NCI-H1417 treated with DMSO at 0.1 percent for 48 hours (cell line): ENCODE data around the gene ABCB8.
"Not testable (repeated sequence)": the region's sequence is repeated elsewhere in the genome, so short reads cannot be mapped to it uniquely, and the experiment has no call there.

Experiments used
- DNase-seq: peaks from one replicate; lab custom pipeline; 2025; lab: John Stamatoyannopoulos, UW

The ABCB8 gene

DNA sequence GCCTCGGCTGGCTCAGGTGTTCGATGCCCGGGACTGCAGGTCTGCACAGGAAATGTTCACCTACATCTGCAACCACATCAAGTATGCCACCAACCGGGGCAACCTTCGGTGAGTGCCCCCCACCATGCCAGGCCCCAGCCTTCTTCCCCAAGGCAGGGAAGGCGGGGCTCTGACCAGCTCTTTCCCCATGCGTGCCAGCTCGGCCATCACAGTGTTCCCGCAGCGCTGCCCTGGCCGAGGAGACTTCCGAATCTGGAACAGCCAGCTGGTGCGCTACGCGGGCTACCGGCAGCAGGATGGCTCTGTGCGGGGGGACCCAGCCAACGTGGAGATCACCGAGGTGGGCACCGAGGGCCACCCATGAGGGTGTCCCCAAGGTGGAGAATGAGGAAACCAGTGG, 29.9 kb upstream of the ABCB8 start:
- DNase-seq = no peak

DNA sequence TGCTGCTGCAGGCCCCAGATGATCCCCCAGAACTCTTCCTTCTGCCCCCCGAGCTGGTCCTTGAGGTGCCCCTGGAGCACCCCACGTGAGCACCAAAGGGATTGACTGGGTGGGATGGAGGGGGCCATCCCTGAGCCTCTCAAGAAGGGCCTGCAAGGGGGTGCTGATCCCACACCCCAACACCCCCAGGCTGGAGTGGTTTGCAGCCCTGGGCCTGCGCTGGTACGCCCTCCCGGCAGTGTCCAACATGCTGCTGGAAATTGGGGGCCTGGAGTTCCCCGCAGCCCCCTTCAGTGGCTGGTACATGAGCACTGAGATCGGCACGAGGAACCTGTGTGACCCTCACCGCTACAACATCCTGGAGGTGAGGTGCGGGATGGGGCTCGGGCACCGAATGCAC, 29.2 kb upstream of the ABCB8 start:
- no peak for DNase-seq

DNA sequence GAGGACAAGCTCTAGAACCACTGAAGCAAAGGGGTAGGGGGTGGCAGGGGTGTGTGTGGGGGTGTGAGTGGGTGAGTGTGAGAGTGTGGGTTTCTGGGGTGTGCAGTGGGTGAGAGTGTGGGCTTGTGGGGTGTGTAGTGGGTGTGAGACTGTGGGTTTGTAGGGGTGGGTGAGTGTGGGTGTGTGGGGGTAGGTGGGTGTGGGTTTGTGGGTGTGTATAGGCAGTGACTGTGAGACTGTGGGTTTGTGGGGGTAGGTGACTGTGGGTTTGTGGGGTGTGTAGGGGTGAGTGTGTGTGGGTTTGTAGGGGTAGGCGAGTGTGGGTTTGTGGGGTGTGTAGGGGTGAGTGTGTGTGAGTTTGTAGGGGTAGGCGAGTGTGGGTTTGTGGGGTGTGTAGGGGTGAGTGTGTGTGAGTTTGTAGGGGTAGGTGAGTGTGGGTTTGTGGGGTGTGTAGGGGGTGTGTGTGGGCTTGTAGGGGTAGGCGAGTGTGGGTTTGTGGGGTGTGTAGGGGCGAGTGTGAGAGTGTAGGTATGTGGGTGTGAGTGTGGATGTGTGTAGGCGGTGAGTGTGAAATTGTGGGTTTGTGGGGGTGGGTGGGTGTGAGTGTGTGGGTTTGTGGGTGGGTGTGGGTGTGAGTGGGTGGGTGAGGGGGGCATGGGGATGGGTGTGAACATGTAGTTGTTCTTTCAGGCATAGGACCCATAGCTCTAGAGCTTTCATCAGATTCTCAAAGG, 28.6 kb upstream of the ABCB8 start:
- DNase-seq = no peak

DNA sequence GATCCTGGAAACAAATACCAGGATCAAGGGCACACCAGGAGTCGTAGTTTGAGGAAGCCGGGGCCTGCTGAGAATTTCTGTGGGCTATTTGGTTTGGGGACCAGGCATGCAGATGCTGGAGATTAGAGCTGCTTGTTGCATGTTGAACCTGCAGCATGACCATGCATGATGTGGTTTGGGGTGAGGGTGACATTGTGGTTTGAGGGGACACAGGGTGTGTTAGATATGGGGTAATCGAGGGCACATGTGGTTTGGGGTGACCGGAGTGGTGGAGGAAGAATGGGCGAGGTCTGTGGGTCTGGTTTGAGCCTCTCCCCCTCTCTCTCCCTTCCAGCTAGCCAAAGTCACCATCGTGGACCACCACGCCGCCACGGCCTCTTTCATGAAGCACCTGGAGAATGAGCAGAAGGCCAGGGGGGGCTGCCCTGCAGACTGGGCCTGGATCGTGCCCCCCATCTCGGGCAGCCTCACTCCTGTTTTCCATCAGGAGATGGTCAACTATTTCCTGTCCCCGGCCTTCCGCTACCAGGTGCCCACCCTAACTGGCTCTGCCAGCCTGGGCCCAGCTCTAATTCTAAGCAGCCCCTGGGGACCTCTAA, 27.3 kb upstream of the ABCB8 start:
- DNase-seq = no peak

DNA sequence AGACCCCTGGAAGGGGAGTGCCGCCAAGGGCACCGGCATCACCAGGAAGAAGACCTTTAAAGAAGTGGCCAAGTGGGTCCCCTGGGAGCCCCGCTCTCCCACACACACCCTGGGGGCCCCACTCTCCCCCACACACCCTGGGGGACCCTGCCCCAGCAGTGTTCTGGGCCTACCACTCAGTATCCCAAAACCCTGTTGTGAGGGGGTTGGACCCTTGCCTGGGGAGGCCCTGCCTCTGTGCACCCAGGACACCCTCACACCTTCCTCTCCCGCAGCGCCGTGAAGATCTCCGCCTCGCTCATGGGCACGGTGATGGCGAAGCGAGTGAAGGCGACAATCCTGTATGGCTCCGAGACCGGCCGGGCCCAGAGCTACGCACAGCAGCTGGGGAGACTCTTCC, 26.7 kb upstream of the ABCB8 start:
- DNase-seq = no peak

DNA sequence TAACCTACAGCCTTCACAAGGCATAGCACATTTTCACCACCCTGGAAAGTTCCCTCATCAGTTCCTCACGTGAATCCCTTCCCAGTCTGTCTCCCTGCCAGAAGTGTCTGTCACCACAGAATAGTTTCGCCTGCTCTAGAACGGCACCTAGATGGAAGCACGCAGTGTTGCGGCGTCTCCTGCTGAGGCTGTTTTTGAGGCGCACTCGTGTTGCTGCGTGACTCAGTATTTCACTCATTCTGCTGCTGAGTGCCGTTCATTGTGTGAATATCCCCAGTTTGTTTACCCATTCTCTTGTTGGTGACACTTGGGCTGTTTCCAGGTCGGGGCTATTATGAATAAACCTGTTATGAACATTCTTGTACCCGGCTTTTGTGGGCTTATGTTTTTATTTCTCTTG, 24.7 kb upstream of the ABCB8 start:
- no peak for DNase-seq

DNA sequence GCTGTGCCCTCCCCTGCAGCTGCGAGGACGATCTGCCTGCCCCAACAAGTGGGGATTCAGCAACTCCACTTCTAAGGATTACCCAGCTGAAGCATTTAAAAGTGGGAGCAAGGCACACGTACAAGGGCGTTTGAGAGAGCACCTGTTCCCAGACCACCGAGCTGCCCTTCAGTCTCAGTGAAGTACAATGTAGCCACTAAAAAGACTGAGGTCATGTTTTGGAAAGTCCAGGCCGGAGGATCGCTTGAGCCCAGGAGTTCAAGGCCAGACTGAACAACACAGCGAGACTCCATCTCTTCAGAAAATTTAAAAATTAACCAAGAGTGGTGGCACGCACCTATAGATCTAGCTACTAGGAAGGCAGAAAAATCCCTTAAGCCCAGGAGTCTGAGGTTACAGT, 22.7 kb upstream of the ABCB8 start:
- no peak for DNase-seq

DNA sequence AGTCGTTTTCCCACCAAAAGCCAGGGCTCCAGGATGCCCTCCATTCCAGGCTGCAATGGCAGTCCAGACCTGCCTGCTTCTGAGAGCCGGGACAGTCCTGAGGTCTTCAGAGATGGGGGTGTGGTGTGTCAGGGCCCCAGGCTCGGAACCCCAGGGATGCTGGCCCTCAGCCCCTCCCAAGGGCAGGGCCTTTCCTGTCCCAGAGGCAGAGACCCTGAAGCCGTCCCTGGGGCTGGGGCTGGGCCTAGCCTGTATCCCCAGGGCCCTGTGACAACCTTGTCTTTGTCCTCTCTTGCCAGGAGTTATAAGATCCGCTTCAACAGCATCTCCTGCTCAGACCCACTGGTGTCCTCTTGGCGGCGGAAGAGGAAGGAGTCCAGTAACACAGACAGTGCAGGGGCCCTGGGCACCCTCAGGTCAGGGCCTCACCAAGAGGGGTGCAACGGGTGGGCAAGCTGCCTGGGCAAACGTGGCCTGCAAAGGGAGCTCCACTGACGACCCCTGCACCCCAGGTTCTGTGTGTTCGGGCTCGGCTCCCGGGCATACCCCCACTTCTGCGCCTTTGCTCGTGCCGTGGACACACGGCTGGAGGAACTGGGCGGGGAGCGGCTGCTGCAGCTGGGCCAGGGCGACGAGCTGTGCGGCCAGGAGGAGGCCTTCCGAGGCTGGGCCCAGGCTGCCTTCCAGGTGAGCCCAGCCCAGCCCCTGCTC, 21.5 kb upstream of the ABCB8 start:
- no peak for DNase-seq

DNA sequence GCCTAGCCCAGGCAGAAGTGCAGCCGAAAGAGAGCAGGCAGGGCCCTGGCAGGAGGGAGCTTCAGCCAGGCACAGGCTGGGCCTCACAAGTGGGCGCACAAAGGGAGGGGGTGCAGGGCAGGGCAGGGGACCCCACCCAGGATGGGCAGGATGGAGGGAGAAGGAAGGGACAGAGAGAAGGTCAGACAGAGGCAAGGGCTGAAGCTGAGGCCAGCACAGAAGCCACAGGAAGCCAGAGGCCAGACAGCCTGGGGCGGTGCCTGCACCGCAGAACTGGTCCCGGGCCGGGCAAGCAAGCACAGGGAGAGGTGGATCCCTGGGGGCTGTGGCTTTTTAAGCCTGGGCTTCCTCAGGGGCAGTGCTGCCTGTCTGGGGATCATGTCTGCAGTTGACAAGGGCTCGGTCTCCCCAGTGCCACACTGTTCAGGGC, 20.8 kb upstream of the ABCB8 start:
- no peak for DNase-seq

DNA sequence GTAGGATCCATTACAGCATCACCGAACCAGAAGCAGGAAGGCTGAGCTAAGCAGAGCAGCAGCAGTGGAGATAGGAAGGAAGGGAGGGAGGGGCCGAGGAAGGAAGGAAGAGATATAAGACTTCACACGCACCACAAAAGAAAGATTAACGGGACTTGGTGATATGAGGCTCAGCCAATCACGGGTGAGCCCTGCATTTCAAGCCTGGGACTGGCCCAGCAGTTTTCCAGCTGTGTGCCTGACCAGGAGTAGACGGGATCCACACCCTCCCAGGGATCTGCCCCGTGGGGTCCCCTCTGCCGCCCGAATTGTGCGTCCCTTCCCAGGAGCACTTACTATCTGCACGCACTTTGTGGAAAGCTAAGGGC, 20.1 kb upstream of the ABCB8 start:
- no peak for DNase-seq

DNA sequence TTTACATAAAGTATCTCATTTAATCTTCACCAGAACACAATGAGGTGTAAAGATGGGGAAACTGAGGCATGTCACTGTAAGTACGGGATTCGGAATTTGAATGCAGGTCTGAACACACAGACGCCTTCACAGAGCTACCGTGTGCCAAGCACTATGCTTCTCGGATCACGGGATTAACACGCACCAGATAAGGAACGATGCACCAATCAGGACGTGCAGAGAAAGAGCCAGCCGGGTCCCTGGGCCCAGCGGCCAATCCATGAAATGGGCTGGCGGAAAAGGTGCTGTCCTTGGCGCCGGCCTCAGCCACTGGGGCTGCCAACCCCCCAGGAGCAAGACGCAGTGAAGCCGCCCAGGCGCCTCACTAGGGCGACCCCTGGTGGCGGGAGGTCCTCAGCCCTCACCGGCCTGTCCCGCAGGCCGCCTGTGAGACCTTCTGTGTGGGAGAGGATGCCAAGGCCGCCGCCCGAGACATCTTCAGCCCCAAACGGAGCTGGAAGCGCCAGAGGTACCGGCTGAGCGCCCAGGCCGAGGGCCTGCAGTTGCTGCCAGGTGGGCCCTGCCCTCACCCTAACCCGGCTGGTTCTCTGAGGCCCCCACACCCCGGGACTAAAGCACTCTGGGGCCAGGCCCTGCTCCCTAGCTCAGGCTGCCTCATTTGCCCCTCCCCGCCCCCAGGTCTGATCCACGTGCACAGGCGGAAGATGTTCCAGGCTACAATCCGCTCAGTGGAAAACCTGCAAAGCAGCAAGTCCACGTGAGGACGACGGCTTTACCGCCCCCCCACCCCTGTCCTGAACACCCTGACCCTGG, 19.5 kb upstream of the ABCB8 start:
- no peak for DNase-seq

DNA sequence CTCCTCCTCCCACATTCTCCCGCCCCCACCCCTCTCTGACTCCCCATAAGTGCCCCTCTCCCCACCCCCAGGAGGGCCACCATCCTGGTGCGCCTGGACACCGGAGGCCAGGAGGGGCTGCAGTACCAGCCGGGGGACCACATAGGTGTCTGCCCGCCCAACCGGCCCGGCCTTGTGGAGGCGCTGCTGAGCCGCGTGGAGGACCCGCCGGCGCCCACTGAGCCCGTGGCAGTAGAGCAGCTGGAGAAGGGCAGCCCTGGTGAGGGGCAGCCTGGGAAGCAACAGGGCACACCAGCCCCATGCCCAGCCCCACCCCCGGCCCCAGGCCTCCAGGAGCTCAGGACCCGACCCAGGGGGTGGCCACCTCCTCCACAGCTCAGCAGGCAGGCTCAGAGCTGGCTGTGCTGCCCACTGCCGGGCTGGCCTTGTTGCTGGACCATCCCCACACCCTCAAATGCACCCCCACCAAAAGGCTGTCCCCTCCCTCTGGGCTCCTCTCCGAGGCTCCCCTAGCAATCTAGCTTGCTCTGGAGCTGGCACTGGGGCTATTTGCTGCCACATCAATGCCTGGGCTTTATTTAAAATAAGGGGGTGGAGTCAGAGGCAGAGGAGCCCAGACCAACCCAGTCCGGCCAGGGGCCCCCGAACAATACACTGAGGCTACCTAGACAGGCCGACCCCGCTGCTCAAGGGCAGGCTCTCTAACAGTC, 18.8 kb upstream of the ABCB8 start:
- DNase-seq = no peak

DNA sequence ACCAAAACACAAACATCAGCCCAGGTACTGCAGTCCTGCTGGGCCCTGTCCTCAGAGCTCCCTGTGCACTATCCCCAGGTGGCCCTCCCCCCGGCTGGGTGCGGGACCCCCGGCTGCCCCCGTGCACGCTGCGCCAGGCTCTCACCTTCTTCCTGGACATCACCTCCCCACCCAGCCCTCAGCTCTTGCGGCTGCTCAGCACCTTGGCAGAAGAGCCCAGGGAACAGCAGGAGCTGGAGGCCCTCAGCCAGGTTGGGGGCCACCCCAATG, 18.3 kb upstream of the ABCB8 start:
- DNase-seq = no peak

DNA sequence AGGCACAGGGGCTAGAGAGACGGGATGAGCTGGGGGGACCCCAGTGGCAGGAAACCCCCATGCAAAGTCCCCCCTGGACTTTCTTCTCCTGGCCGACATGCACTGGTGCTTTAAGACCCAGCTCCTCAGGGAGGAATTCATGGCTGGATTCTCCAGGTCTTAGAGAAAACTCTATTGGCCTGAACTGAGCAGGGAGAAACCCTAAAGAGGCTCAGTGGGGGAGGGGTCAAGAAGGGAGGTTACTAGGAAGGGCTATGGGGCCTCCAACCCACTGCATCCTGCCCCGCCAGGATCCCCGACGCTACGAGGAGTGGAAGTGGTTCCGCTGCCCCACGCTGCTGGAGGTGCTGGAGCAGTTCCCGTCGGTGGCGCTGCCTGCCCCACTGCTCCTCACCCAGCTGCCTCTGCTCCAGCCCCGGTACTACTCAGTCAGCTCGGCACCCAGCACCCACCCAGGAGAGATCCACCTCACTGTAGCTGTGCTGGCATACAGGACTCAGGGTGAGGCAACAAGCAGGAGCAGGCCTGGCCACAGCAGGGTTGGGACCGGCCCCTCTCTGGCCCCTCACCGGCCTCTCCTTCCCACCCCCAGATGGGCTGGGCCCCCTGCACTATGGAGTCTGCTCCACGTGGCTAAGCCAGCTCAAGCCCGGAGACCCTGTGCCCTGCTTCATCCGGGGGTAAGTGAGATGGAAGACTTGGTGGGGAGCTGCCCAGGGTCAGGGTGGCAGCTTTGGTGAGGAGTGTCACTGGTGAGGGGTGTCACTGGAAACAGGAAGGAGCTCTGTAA, 17.7 kb upstream of the ABCB8 start:
- no peak for DNase-seq

DNA sequence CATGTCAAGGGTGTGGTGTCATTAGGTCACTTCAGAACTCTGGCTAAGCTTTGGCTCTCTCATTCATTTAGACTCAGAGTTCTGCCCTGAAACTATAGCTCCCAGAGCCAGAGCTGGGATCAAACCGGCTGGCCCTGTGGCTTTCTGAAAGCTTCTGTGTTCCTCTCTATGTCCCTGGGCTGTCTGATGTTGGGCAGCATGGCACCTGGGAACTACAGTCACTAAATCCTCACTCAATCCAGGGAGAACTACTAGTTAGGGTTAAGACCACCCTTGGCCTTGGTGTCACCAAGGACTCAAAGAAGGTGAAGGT, 17.2 kb upstream of the ABCB8 start:
- no peak for DNase-seq

DNA sequence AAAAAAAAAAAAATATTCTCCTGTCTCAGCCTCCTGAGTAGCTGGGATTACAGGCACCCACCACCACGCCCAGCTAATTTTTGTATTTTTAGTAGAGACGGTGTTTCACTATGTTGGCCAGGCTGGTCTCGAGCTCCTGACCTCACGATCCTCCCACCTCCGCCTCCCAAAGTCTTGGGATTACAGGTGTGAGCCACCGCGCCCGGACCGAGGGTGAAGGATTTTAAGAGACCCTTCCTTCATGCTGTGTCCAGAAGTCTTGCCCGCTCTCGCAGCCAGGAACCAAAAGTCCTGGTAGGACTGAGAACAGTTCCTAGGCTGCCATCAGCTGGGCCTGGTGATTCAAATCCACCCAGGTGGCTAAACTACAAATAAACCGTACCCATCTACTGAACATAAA, 16.6 kb upstream of the ABCB8 start:
- not testable (repeated sequence) for DNase-seq

DNA sequence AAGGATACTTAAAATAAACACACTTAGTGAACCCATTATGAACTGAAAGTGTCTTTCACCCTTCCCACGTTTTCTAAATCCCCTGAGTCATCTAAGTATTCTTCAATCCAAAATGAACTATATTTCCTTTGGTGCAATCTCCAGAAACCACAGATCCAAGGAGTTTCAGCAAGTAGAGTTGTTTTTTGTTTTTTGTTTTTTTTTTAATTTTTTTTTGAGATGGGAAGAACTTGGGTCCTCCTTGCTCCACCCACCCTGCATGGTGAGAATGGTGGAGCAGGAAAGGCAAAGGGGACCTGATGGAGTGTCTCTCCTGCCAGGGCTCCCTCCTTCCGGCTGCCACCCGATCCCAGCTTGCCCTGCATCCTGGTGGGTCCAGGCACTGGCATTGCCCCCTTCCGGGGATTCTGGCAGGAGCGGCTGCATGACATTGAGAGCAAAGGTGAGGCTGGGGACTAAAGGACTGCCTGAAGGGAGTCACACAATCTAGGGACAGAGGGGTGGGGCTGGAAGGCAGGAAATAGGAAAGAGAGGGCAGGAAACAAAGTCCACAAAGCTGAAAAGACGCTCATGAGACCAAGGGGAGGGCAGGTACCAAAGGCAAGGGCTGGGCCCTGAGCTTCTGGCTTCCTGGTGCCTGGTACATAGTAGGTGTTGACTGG, 16.1 kb upstream of the ABCB8 start:
- DNase-seq = no peak

DNA sequence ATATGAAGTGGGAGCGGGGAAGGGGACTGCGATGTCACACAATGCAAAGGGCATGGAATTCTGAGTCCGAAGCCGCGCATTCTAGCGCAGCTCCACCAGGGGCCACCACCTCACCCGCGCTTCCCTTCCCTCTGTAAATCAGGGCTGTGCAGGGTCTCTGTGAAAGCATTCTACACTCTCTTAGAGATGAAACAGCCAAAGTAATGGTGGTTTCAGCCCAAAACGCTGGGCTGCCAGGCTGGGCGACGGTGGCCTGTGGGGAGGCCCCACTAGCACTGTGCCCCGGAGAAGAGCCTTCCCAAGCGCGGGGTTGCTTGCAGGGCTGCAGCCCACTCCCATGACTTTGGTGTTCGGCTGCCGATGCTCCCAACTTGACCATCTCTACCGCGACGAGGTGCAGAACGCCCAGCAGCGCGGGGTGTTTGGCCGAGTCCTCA, 15.3 kb upstream of the ABCB8 start:
- DNase-seq = no peak

DNA sequence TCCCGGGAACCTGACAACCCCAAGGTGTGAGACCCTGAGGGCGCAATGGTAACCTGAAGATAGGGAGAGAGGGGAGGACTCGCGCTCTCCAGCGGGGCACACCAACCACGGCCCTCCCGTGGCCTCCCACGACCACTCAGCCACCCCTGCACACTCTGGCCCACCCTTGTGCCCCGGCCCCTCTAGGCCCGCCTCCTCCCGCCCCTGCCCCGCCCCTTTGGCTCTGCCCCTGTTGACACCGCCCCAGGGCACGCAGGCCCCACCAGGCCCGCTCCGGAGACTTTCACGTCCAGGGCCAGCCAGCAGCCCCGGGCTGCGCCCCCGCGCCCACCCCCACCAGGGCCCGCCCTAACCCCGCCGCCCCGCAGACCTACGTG, 14.9 kb upstream of the ABCB8 start:
- no peak for DNase-seq

DNA sequence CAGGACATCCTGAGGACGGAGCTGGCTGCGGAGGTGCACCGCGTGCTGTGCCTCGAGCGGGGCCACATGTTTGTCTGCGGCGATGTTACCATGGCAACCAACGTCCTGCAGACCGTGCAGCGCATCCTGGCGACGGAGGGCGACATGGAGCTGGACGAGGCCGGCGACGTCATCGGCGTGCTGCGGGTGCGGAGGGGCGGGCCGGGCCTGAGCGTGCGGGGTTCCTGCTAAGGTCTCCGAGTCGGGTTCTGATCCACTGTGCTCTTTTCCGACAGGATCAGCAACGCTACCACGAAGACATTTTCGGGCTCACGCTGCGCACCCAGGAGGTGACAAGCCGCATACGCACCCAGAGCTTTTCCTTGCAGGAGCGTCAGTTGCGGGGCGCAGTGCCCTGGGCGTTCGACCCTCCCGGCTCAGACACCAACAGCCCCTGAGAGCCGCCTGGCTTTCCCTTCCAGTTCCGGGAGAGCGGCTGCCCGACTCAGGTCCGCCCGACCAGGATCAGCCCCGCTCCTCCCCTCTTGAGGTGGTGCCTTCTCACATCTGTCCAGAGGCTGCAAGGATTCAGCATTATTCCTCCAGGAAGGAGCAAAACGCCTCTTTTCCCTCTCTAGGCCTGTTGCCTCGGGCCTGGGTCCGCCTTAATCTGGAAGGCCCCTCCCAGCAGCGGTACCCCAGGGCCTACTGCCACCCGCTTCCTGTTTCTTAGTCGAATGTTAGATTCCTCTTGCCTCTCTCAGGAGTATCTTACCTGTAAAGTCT, 14.3 kb upstream of the ABCB8 start:
- DNase-seq = peak; percentile 59
